K562 (cell line): ENCODE results near the gene ZFP62. TPM values are rescaled to one million over a fixed set of nuclear protein-coding genes. Genes with fewer than 3 reads are reported as not detected.

ENCODE experiments used
- AFF4 ChIP-seq: sonication (generic); formaldehyde crosslinking; IDR thresholded peaks from 2 replicates; pipeline ENCODE4 v1.8.0; 2023; ENCODE audit warnings: mild to moderate bottlenecking, missing genetic modification reagents
- ATF2 ChIP-seq: sonication (generic); formaldehyde crosslinking; IDR thresholded peaks from 2 replicates; pipeline ENCODE4 v1.8.1; 2022; ENCODE audit warnings: missing genetic modification reagents
- E2F5 ChIP-seq: sonication (generic); formaldehyde crosslinking; IDR thresholded peaks from 2 replicates; pipeline ENCODE4 v1.8.0; 2022; ENCODE audit warnings: mild to moderate bottlenecking, missing genetic modification reagents
- HDAC1 ChIP-seq, 2 experiments: fragments of 450-650 bp; IDR thresholded peaks; 2 replicates each; pipeline ENCODE4 v1.6.1; 2016 to 2017; ENCODE audit warnings: inconsistent platforms in 1 of 2, mild to moderate bottlenecking in 1 of 2, moderate library complexity in 1 of 2
- KAT8 ChIP-seq: fragments of 450-650 bp; IDR thresholded peaks from 2 replicates; pipeline ENCODE4 v1.6.1; 2016; ENCODE audit warnings: low read depth, mild to moderate bottlenecking
- NCOA2 ChIP-seq, 2 experiments: fragments of 450-650 bp; IDR thresholded peaks; 2 replicates each; pipeline ENCODE4 v1.6.1; 2018; ENCODE audit warnings: mild to moderate bottlenecking in 2 of 2, moderate library complexity in 1 of 2; ENCODE audit not compliant: partially characterized antibody in 2 of 2
- SETDB1 ChIP-seq: IDR thresholded peaks from one replicate; pipeline ENCODE4 v1.6.1; 2012; ENCODE audit warnings: low read length, control low read depth, inconsistent platforms
- TAF1 ChIP-seq: IDR thresholded peaks from 2 replicates; pipeline ENCODE4 v1.6.1; 2011; ENCODE audit warnings: mild to moderate bottlenecking, low read length, moderate library complexity; ENCODE audit not compliant: insufficient read depth, control insufficient read depth, severe bottlenecking; ENCODE audit errors: extremely low read depth
- THRB ChIP-seq: fragments of 450-650 bp; formaldehyde crosslinking; conservative IDR thresholded peaks from 2 replicates; pipeline ENCODE4 v1.4.0; 2022; ENCODE audit warnings: mild to moderate bottlenecking, missing genetic modification characterization
- ZBTB11 ChIP-seq, 3 experiments: fragments of 200-800 bp in 1 of 3; fragments of 250-450 bp in 1 of 3; fragments of 450-650 bp in 1 of 3; sonication (Bioruptor Pico) in 1 of 3; sonication (Bioruptor generic) in 1 of 3; formaldehyde crosslinking in 1 of 3; IDR thresholded peaks; 2 replicates each; pipeline versions ENCODE4 v1.6.1 to v1.8.0; 2016 to 2022; ENCODE audit warnings: mild to moderate bottlenecking in 2 of 3, missing genetic modification characterization in 2 of 3, missing compliant biosample characterization in 1 of 3, moderate library complexity in 1 of 3
- ZNF146 ChIP-seq: IDR thresholded peaks from one replicate; pipeline ENCODE4 v1.6.1; 2018; ENCODE audit warnings: missing compliant biosample characterization; ENCODE audit not compliant: unreplicated experiment
- ZNF444 ChIP-seq: fragments of 250-450 bp; sonication (Bioruptor Pico); IDR thresholded peaks from 2 replicates; pipeline ENCODE4 v1.4.0; 2020; ENCODE audit warnings: mild to moderate bottlenecking, moderate library complexity
- ZNF589 ChIP-seq: fragments of 200-800 bp; sonication (Bioruptor generic); IDR thresholded peaks from 2 replicates; pipeline ENCODE4 v1.6.1; 2016; ENCODE audit warnings: low read depth, missing genetic modification characterization, missing compliant biosample characterization
- ZNF77 ChIP-seq: fragments of 250-450 bp; sonication (Bioruptor Pico); IDR thresholded peaks from 2 replicates; pipeline ENCODE4 v1.5.0; 2020
- polyA plus RNA-seq, 8 experiments: library from polyadenylated mRNA; depleted of rRNA in 4 of 8; stranded (reverse) in 5 of 8; unstranded in 3 of 8; fragments of >200 nt; fragmentation: Nextera tagmentation in 2 of 8; fragmentation: Illumina TruSeq in 1 of 8; extraction: Ambion mirVana in 2 of 8; extraction: Trizol in 1 of 8; gene quantifications; 2 replicates each; pipeline versions ENCODE4 v1.2.1 to v1.2.3, GENCODE V29; 2011 to 2014; ENCODE audit warnings: inconsistent platforms in 1 of 8, missing spikeins in 1 of 8
- total RNA-seq, 7 experiments: library from RNA; depleted of rRNA in 6 of 7; stranded (reverse); fragments of >200 nt in 6 of 7; fragmentation: Illumina TruSeq in 2 of 7; extraction: Trizol in 2 of 7; gene quantifications; 2 replicates each; pipeline versions ENCODE4 v1.2.1 to v1.2.3, GENCODE V29; 2011 to 2021; ENCODE audit warnings: low replicate concordance in 1 of 7

Gene ZFP62
- total and polyA plus RNA-seq, 9 of the 15 experiments (the other 6 are each of a cell fraction or from before 2014, with no cell fraction given), result 12.2 to 37.5 (median 25.0) TPM

GRCh38 chr5:180831139-180832093, 29.7 kb downstream of the ZFP62 start (continued):
- TF ChIP-seq ZNF77 (no peak), ZBTB11 (CRISPR knock-in tag; IDR thresholded peaks at IDR 0.05) (peak in 1 of 3 experiments; percentile 90; a peak in 2 of 6 replicates), E2F5 (CRISPR knock-in tag) (0 out of 2 replicates have a peak, but pooled peaks have one; percentile 34), ATF2 (CRISPR knock-in tag) (no peak), TAF1 (no peak), AFF4 (peak; percentile 86), ZNF444 (no peak), KAT8 (no peak), THRB (no peak), ZNF146 (no peak), SETDB1 (no peak), HDAC1 (IDR thresholded peaks at IDR 0.05) (peak in 1 of 2 experiments; percentile 54; a peak in 2 of 4 replicates), NCOA2 (IDR thresholded peaks at IDR 0.05; ENCODE audit: partially characterized antibody in 2 of 2) (no peak), ZNF589 (CRISPR knock-in tag) (no peak)
